HepG2 (cell line): ENCODE measurements around the gene GSTM4. TPM values are rescaled to one million over a fixed set of nuclear protein-coding genes. Genes with fewer than 3 reads are reported as not detected.

ENCODE experiments used
- ATAC-seq: fragments of 200-7000 bp; cut with Tn5 transposase; 3 replicates; pipeline ENCODE4 v1.9.1; 2020; ENCODE audit warnings: mild to moderate bottlenecking, moderate library complexity
- BruUV-seq: library from RNA; stranded (reverse); fragments of 400-500 nt; replicated peaks from 2 replicates; lab custom pipeline; 2021; lab: Mats Ljungman, UMichigan
- CTCF ChIA-PET: fragments of 300-600 bp; formaldehyde crosslinking; extraction: SDS; loops from one replicate; lab custom pipeline; 2021; ENCODE audit warnings: low total read pairs, inconsistent platforms, low intra/inter-chr PET ratio; lab: Yijun Ruan, JAX
- POLR2A ChIA-PET: fragments of 350-600 bp; sonication (Branson Sonifier 250); formaldehyde crosslinking; loops from one replicate; lab custom pipeline; 2020; ENCODE audit warnings: antibody characterized with exemption, inconsistent platforms; lab: Yijun Ruan, JAX
- DNase-seq: peaks from one replicate; pipeline ENCODE4 v3.0.0-alpha.2; 2015; ENCODE audit warnings: low spot score
- FAIRE-seq: peaks from 3 replicates; lab custom pipeline; 2011; peaks lifted over from hg19 to GRCh38; lab: Jason Lieb, UNC
- H2AFZ ChIP-seq: one replicate; pipeline ENCODE4 v1.6.1; 2011; ENCODE audit warnings: low read length, inconsistent platforms
- H3K27ac ChIP-seq: fragments of 300-600 bp; 3 replicates; pipeline ENCODE4 v1.8.0; 2011; ENCODE audit warnings: mixed run types, mild to moderate bottlenecking, mixed read lengths, low read length, inconsistent platforms; ENCODE audit not compliant: insufficient read depth; ENCODE audit errors: extremely low read length
- H3K27me3 ChIP-seq, 2 experiments: fragments of 200-600 bp in 1 of 2; 2 replicates in 1 of 2; 3 replicates in 1 of 2; pipeline versions ENCODE4 v1.6.0 to v1.8.0; 2011; ENCODE audit warnings: low read length in 2 of 2, mild to moderate bottlenecking in 2 of 2, moderate library complexity in 2 of 2, inconsistent platforms in 1 of 2; ENCODE audit not compliant: insufficient read depth in 2 of 2, control insufficient read depth in 1 of 2
- H3K36me3 ChIP-seq, 2 experiments: fragments of 200-600 bp in 1 of 2; replicated peaks in 1 of 2; 2 replicates in 1 of 2; 3 replicates in 1 of 2; pipeline versions ENCODE4 v1.5.1 to v1.8.0; 2011; ENCODE audit warnings: low read length in 2 of 2, inconsistent platforms in 1 of 2; ENCODE audit not compliant: insufficient read depth in 2 of 2, control insufficient read depth in 1 of 2
- H3K4me1 ChIP-seq: 2 replicates; pipeline ENCODE4 v1.5.1; 2012; ENCODE audit warnings: low read length, inconsistent platforms; ENCODE audit not compliant: insufficient read depth
- H3K4me2 ChIP-seq: 2 replicates; pipeline ENCODE4 v1.6.0; 2011; ENCODE audit warnings: low read depth, low read length, inconsistent platforms
- H3K4me3 ChIP-seq, 3 experiments: fragments of 200-600 bp in 1 of 3; sonication (generic), shearing (Covaris generic) in 1 of 3; replicated peaks in 1 of 3; 2 replicates each; pipeline ENCODE4 v1.5.1; 2011 to 2016; ENCODE audit warnings: low read length in 3 of 3, inconsistent platforms in 2 of 3, low read depth in 2 of 3, mild to moderate bottlenecking in 2 of 3, control low read depth in 1 of 3, mixed read lengths in 1 of 3; ENCODE audit not compliant: insufficient read depth in 1 of 3
- H3K79me2 ChIP-seq: one replicate; pipeline ENCODE4 v1.6.1; 2011; ENCODE audit warnings: low read length, inconsistent platforms; ENCODE audit not compliant: insufficient read depth
- H3K9ac ChIP-seq: 2 replicates; pipeline ENCODE4 v1.6.0; 2011; ENCODE audit warnings: mild to moderate bottlenecking, low read depth, low read length, inconsistent platforms; ENCODE audit not compliant: insufficient read depth
- H3K9me3 ChIP-seq: 2 replicates; pipeline ENCODE4 v1.5.1; 2012; ENCODE audit warnings: mild to moderate bottlenecking, low read length
- H4K20me1 ChIP-seq: 2 replicates; pipeline ENCODE4 v1.6.0; 2011; ENCODE audit warnings: inconsistent platforms, mild to moderate bottlenecking, low read length, moderate library complexity; ENCODE audit not compliant: insufficient read depth
- DBP ChIP-seq: sonication (generic); formaldehyde crosslinking; IDR thresholded peaks from 2 replicates; pipeline ENCODE4 v1.4.0; 2020; ENCODE audit warnings: missing genetic modification reagents; ENCODE audit errors: not compliant biosample characterization
- E2F2 ChIP-seq: sonication (generic); formaldehyde crosslinking; IDR thresholded peaks from 2 replicates; pipeline ENCODE4 v1.4.0; 2020; ENCODE audit warnings: missing genetic modification reagents, borderline replicate concordance
- KDM3A ChIP-seq: IDR thresholded peaks from 2 replicates; pipeline ENCODE4 v1.6.1; 2018; ENCODE audit warnings: low read depth, missing compliant biosample characterization
- NFE2L2 ChIP-seq: fragments of 150-350 bp; IDR thresholded peaks from 2 replicates; pipeline ENCODE4 v1.6.1; 2014; ENCODE audit warnings: low read length
- RBFOX2 ChIP-seq: fragments of 200-400 bp; formaldehyde crosslinking; IDR thresholded peaks from 2 replicates; pipeline ENCODE4 v1.6.1; 2017; ENCODE audit warnings: low read depth, mild to moderate bottlenecking, low read length
- SMAD3 ChIP-seq: sonication (generic); formaldehyde crosslinking; IDR thresholded peaks from 2 replicates; pipeline ENCODE4 v1.4.0; 2020; ENCODE audit warnings: missing genetic modification reagents
- THAP9 ChIP-seq: sonication (generic); formaldehyde crosslinking; IDR thresholded peaks from 2 replicates; pipeline ENCODE4; 2020; ENCODE audit warnings: missing genetic modification reagents, mild to moderate bottlenecking, borderline replicate concordance
- ZNF234 ChIP-seq: sonication (generic); formaldehyde crosslinking; conservative IDR thresholded peaks from 2 replicates; pipeline ENCODE4 v1.5.1; 2020; ENCODE audit warnings: mild to moderate bottlenecking, missing genetic modification reagents
- ZNF33A ChIP-seq: sonication (generic); formaldehyde crosslinking; IDR thresholded peaks from 2 replicates; pipeline ENCODE4 v1.5.1; 2020; ENCODE audit warnings: missing genetic modification reagents, mild to moderate bottlenecking, moderate library complexity, borderline replicate concordance
- ZNF7 ChIP-seq: IDR thresholded peaks from 2 replicates; pipeline ENCODE4 v1.6.1; 2016; ENCODE audit warnings: missing biosample characterization, missing genetic modification reagents
- ZNF879 ChIP-seq: sonication (generic); formaldehyde crosslinking; IDR thresholded peaks from 2 replicates; pipeline ENCODE4 v1.8.1; 2023; ENCODE audit warnings: missing genetic modification reagents
- WGBS: methylation state at CpG from one replicate; pipeline ENCODE4 v1.1.6; 2017; ENCODE audit warnings: low lambda C conversion rate; 5-methylcytosine and 5-hydroxymethylcytosine counted together
- in situ Hi-C: cut with HindIII; loops from 2 replicates; pipeline ENCODE4 v1.10.0; 2017; ENCODE audit warnings: low pct_unique_long_range_greater_than_20kb; ENCODE audit not compliant: extremely low pct_ligation_motif_present
- intact Hi-C: fragments of 100-400 bp; cut with micrococcal nuclease; formaldehyde crosslinking; loops from one replicate; pipeline ENCODE4 v1.10.0; 2022; ENCODE audit not compliant: unreplicated experiment
- polyA plus RNA-seq, 8 experiments: library from polyadenylated mRNA; depleted of rRNA in 3 of 8; stranded (reverse) in 7 of 8; unstranded in 1 of 8; fragments of >200 nt; fragmentation: Illumina TruSeq in 4 of 8; extraction: Trizol in 4 of 8; gene quantifications; 2 replicates each; pipeline versions ENCODE4 v1.2.1 to v1.2.3, GENCODE V29; 2011 to 2016; ENCODE audit warnings: low read depth in 4 of 8, missing spikeins in 1 of 8, mixed read lengths in 1 of 8; ENCODE audit not compliant: insufficient read depth in 1 of 8
- total RNA-seq, 5 experiments: library from RNA; depleted of rRNA; stranded (reverse); fragments of >200 nt; fragmentation: Illumina TruSeq; extraction: Trizol; gene quantifications; 2 replicates each; pipeline ENCODE4 v1.2.3, GENCODE V29; 2016; ENCODE audit warnings: low read depth in 1 of 5

Gene GSTM4
- total and polyA plus RNA-seq, 2 of the 13 experiments (the other 11 are each of a cell fraction or from before 2014, with no cell fraction given), result 25.3 to 40.8 TPM

- ATAC-seq (no peak), DNase-seq (no peak), FAIRE-seq (no peak)
- H3K4me2 ChIP-seq, result no peak overlapping the region
- H3K9me3 ChIP-seq, result no peaks in the 10 kb centered on the region
- POLR2A ChIA-PET, result interaction anchor here (1.1 to 1.2 kb wide), 2 partner anchors 11 to 77 kb away, joined by 3 to 6 read pairs; partner anchors contain the start of gene GNAI3
- no peak overlapping the region for H3K9ac ChIP-seq
- peaks cover 25% of the 10 kb centered on the region for H3K4me1 ChIP-seq
- no peak overlapping the region for H3K27ac ChIP-seq
- H3K4me3 ChIP-seq, result no peak overlapping the region
- no peaks in the 10 kb centered on the region; a peak in 1 of 5 replicates for H3K27me3 ChIP-seq
- H3K36me3 ChIP-seq, result peaks cover 35 to 55% of the 10 kb centered on the region in 2 experiments
- 84% methylated on average over 9 of the region's 16 CpGs for WGBS
- peaks cover 46% of the 10 kb centered on the region for H3K79me2 ChIP-seq
- no peak overlapping the region for H2AFZ ChIP-seq
- H4K20me1 ChIP-seq, result peaks cover 39% of the 10 kb centered on the region
- in situ Hi-C loops, result no loop called here
- no TSS peak for BruUV-seq
- peak; percentile 43; the same call in 1 of the 2 replicates for TF ChIP-seq RBFOX2
- no peak for TF ChIP-seq ZNF234 (CRISPR knock-in tag)
- TF ChIP-seq, all 625 proteins: peak for 1
- CTCF ChIA-PET, result no interaction called here
- intact Hi-C loops, result no loop called here
Measured at GRCh38 chr1:109625176-109625575, 30.7 kb upstream of the GSTM4 start.

- no TSS peak for BruUV-seq
- Histone ChIP-seq H3K9me3 (no peaks in the 10 kb centered on the region), H3K4me1 (peaks cover 25% of the 10 kb centered on the region), H3K9ac (no peak overlapping the region), H3K27me3 (no peaks in the 10 kb centered on the region), H2AFZ (no peak overlapping the region), H3K27ac (no peak overlapping the region), H3K4me2 (no peak overlapping the region), H3K36me3 (peaks cover 40 to 59% of the 10 kb centered on the region in 2 experiments), H3K4me3 (no peak overlapping the region), H4K20me1 (peaks cover 39% of the 10 kb centered on the region), H3K79me2 (peaks cover 41% of the 10 kb centered on the region)
- in situ Hi-C loops, result no loop called here
- CTCF ChIA-PET, result no interaction called here
- POLR2A ChIA-PET, result interaction anchor here (1.1 kb wide), 1 partner anchor 10 kb away, joined by 3 read pairs; no protein-coding TSS in a partner anchor
- DNase-seq, result no peak
- no peak for FAIRE-seq
- intact Hi-C loops, result no loop called here
- WGBS, result over 99% methylated on average over 31 of the region's 32 CpGs
- no peak for ATAC-seq
- TF ChIP-seq DBP (CRISPR knock-in tag), result no peak
- TF ChIP-seq RBFOX2, result no peak
- no peak for TF ChIP-seq SMAD3 (CRISPR knock-in tag)
- no peak for TF ChIP-seq NFE2L2
- TF ChIP-seq ZNF7, result no peak
- TF ChIP-seq E2F2, result no peak
- no peak for TF ChIP-seq ZNF33A (CRISPR knock-in tag)
- no peak for TF ChIP-seq THAP9
- TF ChIP-seq KDM3A (CRISPR knock-in tag), result no peak
- TF ChIP-seq ZNF879 (CRISPR knock-in tag), result no peak
Measured at GRCh38 chr1:109625601-109626560, 30.0 kb upstream of the GSTM4 start.
